ENCODE measurements around the gene CHST15.
A peak's percentile ranks its signal among the peaks of the same experiment; 100 is the strongest.

The CHST15 gene, protein sequence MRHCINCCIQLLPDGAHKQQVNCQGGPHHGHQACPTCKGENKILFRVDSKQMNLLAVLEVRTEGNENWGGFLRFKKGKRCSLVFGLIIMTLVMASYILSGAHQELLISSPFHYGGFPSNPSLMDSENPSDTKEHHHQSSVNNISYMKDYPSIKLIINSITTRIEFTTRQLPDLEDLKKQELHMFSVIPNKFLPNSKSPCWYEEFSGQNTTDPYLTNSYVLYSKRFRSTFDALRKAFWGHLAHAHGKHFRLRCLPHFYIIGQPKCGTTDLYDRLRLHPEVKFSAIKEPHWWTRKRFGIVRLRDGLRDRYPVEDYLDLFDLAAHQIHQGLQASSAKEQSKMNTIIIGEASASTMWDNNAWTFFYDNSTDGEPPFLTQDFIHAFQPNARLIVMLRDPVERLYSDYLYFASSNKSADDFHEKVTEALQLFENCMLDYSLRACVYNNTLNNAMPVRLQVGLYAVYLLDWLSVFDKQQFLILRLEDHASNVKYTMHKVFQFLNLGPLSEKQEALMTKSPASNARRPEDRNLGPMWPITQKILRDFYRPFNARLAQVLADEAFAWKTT

DNA sequence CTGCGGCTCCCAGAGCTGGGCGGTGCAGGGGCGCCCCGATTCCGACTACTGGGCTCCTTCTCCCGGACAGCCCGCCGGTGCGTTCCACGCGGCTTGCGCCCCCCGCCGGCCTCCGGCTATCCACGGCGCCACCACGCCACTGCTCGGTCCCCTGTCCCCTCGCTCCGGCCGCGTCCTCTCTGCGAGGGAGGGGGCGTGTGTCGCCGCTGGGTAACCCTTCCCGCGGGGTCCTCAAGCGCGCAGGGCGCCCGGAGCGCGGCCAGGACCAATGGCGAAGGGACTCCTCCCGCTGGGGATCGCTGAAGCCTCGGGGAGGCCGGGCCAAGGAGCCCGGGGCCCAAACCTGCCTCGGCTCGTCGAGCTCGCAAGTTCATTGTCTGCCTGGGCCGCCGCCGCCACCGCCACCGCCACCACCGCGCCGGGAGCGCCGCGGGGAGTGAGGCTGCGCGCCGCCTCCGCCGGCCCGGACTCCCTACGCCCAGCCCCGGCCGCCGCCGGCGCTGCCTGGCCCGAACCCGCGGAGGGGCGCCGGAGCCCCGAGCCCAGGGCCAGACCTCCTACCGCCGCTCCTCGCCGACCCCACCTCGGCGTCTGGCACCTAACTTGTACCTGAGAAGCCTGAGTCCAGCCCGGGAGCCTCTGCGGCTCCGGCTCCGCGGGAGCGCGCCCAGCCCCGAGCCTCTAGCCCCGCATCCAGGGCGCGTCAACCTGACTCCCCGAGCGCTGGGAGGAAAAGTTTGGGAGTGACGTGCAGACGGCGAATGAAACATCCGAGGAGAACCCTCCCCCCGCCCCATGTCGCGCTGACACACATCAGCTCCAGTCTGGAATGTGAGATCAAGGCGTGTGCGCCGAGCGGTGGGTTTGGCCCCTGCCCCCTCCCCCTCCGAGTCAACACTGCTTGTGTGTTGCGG, at the start of gene CHST15:
Gene CHST15, minus strand, starts transcription at position 739 of the 914 bp plus-strand sequence. CDS start 47,386 bp downstream, outside the sequence.
- H3K27me3 Mint-ChIP-seq (ENCODE audit: low read depth, poor library complexity), result peaks cover 52% of the 10 kb centered on the region

DNA sequence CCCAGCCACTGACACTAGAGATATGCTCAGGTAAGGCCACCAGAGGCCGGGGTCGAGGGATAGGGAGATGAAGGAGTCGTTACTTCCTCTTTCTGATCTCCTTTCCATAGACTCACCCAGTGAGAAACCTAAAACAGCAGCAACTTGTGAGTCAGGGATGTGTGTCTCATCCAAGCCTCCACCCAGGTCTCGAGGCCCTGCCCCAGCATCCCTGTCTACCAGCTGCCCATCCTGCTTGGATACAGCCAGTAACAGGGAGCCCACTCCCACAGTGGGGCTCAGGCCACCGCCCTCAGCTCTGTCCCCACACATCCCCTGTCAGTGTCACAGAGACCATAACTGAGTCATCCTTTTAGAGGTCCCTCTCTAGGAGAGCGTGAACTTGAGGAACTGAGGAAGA, 49.6 kb upstream of the CHST15 start:
- Mint-ChIP-seq H3K4me1 (peaks cover 8% of the 10 kb centered on the region), H3K27me3 (ENCODE audit: low read depth, poor library complexity) (peaks cover 11% of the 10 kb centered on the region), H3K9me3 (peaks cover 31% of the 10 kb centered on the region), H3K4me3 (no peak overlapping the region), H3K36me3 (ENCODE audit: low read depth) (no peaks in the 10 kb centered on the region), H3K27ac (no peak overlapping the region)
- TF ChIP-seq, protein P1, sequence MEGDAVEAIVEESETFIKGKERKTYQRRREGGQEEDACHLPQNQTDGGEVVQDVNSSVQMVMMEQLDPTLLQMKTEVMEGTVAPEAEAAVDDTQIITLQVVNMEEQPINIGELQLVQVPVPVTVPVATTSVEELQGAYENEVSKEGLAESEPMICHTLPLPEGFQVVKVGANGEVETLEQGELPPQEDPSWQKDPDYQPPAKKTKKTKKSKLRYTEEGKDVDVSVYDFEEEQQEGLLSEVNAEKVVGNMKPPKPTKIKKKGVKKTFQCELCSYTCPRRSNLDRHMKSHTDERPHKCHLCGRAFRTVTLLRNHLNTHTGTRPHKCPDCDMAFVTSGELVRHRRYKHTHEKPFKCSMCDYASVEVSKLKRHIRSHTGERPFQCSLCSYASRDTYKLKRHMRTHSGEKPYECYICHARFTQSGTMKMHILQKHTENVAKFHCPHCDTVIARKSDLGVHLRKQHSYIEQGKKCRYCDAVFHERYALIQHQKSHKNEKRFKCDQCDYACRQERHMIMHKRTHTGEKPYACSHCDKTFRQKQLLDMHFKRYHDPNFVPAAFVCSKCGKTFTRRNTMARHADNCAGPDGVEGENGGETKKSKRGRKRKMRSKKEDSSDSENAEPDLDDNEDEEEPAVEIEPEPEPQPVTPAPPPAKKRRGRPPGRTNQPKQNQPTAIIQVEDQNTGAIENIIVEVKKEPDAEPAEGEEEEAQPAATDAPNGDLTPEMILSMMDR (IDR thresholded peaks at IDR 0.05), result no peak
- DNase-seq, result no peak

More for the DNA sequence above, at the start of gene CHST15:
- Mint-ChIP-seq H3K36me3 (ENCODE audit: low read depth) (no peaks in the 10 kb centered on the region), H3K4me3 (peak within 1 kb of the TSS; percentile 80), H3K4me1 (peaks cover 54% of the 10 kb centered on the region), H3K9me3 (peaks cover 4% of the 10 kb centered on the region), H3K27ac (no peak within 1 kb of the TSS)
- peak; percentile 74 for DNase-seq
- TF ChIP-seq, protein P1 (IDR thresholded peaks at IDR 0.05), result no peak

DNA sequence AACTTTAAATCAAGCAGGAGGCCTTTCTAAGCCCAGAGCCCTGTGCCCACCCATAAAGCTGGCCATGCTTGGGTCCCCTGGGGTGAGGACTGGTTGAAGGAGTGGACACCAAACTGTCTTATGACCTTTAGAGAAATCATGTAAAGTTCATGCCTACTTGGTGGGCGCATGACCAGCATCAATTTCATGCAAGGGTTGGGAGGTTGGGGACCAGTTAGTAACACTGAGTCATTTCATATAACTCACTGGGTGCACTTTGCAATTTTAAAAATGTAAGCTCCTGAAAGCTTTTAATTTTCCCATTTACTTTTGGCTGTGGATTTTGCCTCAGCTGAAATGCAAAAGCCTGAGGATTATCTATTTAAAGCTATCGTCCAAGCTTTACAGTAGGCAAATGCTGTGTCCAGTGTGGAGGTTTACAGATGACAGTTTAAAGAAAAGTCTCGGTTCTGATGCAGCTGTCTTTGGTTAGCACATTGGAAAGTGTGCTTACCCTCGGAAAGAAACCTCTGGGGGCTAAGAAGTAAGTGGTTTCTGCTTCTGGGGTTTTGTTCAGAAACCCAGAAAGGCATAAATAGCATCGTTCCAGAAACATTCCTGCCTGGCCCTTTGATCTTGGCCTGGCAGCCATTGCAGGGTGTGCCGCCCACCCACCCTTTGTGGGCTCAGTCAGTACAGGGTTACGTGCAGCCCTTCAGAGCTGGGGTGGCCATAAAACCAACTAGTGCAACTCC, 48.8 kb upstream of the CHST15 start:
- Mint-ChIP-seq H3K4me3 (no peak overlapping the region), H3K27me3 (ENCODE audit: low read depth, poor library complexity) (peaks cover 11% of the 10 kb centered on the region), H3K4me1 (peaks cover 3% of the 10 kb centered on the region), H3K36me3 (ENCODE audit: low read depth) (no peaks in the 10 kb centered on the region), H3K9me3 (peaks cover 31% of the 10 kb centered on the region), H3K27ac (no peak overlapping the region)
- TF ChIP-seq, protein P1 (IDR thresholded peaks at IDR 0.05), result no peak
- DNase-seq, result no peak

DNA sequence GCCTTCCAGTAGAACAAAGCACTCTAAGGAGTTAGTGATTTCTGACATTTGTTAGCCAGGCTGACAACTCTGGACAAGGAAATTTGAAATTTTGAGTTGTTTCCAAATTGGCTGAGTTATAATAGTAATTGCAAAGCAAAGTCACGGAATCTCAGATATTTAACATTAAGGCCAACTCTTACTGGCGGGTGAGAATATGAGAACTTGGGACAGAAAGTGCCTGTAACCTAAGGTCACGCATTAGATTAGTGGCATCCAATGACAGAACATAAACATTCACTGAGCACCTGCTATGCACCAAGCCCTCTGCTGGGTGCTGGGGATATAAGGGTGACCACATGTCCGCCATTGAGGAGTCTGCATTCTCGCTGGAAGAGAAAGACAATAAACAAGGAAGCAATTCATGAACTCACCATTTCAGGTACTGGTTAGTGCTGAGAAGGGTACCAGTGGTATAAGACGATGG, 45.5 kb upstream of the CHST15 start:
- no peak for DNase-seq
- no peaks in the 10 kb centered on the region for H3K36me3 Mint-ChIP-seq (ENCODE audit: low read depth)
- peaks cover 5% of the 10 kb centered on the region for H3K4me1 Mint-ChIP-seq
- H3K9me3 Mint-ChIP-seq, result peaks cover 31% of the 10 kb centered on the region
- TF ChIP-seq, protein P1 (IDR thresholded peaks at IDR 0.05), result no peak
- no peak overlapping the region for H3K4me3 Mint-ChIP-seq
- H3K27ac Mint-ChIP-seq, result no peak overlapping the region
- H3K27me3 Mint-ChIP-seq (ENCODE audit: low read depth, poor library complexity), result peaks cover 7% of the 10 kb centered on the region

DNA sequence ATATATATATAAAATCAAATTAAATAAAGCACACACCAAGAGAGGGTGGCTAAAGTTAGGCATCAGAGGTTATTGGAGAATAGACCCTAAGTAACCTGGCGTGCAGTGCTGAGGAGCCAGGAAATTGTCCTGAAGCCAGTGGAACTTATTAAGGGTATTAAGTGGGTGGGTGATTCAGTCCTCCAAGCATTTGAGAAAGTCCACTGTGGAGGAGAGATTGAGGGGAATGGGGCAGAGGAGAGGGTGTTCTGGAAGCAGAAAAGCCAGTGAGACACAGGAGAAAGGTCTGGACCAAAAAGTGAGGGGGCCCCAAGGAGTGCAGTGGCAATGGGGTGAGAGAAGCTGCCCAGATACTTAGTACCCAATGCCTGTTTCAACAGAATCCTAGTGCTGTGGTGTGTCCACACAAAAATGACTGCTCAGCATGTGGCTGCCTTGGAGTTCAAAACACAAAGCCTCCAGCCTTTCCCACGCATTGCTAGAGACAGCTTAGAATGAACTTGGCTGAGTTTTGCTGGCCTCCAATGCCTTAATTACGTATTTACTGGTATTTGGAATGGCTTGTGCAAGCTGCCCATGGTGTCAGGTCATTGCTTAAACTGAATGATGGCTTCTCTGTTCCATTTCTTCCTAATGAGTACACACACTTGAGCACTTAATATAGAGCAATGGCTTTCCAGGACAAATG, 44.9 kb upstream of the CHST15 start:
- Mint-ChIP-seq H3K4me1 (peaks cover 10% of the 10 kb centered on the region), H3K4me3 (no peak overlapping the region), H3K27me3 (ENCODE audit: low read depth, poor library complexity) (peaks cover 11% of the 10 kb centered on the region), H3K27ac (peak overlapping the region; percentile 21), H3K9me3 (peaks cover 31% of the 10 kb centered on the region), H3K36me3 (ENCODE audit: low read depth) (no peaks in the 10 kb centered on the region)
- DNase-seq, result no peak
- TF ChIP-seq, protein P1 (IDR thresholded peaks at IDR 0.05), result no peak

Data from nephron progenitor cell (in vitro differentiated cells).